GM23248 (cell line): ENCODE measurements around the gene C7orf25. TPM values are rescaled to one million over a fixed set of nuclear protein-coding genes. Genes with fewer than 3 reads are reported as not detected.
"Not testable (repeated sequence)": the region's sequence is repeated elsewhere in the genome, so short reads cannot be mapped to it uniquely, and the experiment has no call there.

Experiments used
- DNase-seq: peaks from one replicate; pipeline ENCODE4 v3.0.0-alpha.2; 2015
- H2AFZ ChIP-seq: fragments of 200-600 bp; sonication (generic); 2 replicates; pipeline ENCODE4 v1.6.1; 2016; ENCODE audit warnings: antibody characterized with exemption
- H3F3A ChIP-seq: fragments of 200-600 bp; sonication (generic); 2 replicates; pipeline ENCODE4 v1.6.1; 2016; ENCODE audit warnings: mild to moderate bottlenecking, antibody characterized with exemption, mixed run types; ENCODE audit not compliant: insufficient read depth
- H3K27ac ChIP-seq: fragments of 200-600 bp; sonication (generic); 2 replicates; pipeline ENCODE4 v1.5.1; 2016; ENCODE audit warnings: mild to moderate bottlenecking
- H3K27me3 ChIP-seq: fragments of 200-600 bp; sonication (generic); replicated peaks from 2 replicates; pipeline ENCODE4 v1.6.1; 2016; ENCODE audit warnings: mild to moderate bottlenecking; ENCODE audit not compliant: insufficient read depth
- H3K36me3 ChIP-seq: fragments of 200-600 bp; sonication (generic); 2 replicates; pipeline ENCODE4 v1.6.1; 2016; ENCODE audit warnings: low read depth, mild to moderate bottlenecking
- H3K4me1 ChIP-seq: fragments of 200-600 bp; sonication (generic); 2 replicates; pipeline ENCODE4 v1.6.1; 2016; ENCODE audit warnings: mild to moderate bottlenecking; ENCODE audit not compliant: insufficient read depth
- H3K4me2 ChIP-seq: fragments of 200-600 bp; sonication (generic); one replicate; pipeline ENCODE4 v1.6.1; 2016; ENCODE audit warnings: mild to moderate bottlenecking; ENCODE audit not compliant: unreplicated experiment
- H3K4me3 ChIP-seq: fragments of 200-600 bp; sonication (generic); 2 replicates; pipeline ENCODE4 v1.5.1; 2016; ENCODE audit warnings: mild to moderate bottlenecking
- H3K79me2 ChIP-seq: fragments of 200-600 bp; sonication (generic); 2 replicates; pipeline ENCODE4 v1.6.1; 2016; ENCODE audit warnings: mild to moderate bottlenecking; ENCODE audit not compliant: insufficient read depth
- H3K9ac ChIP-seq: fragments of 200-600 bp; sonication (generic); 2 replicates; pipeline ENCODE4 v1.6.1; 2016; ENCODE audit warnings: mild to moderate bottlenecking
- H3K9me2 ChIP-seq: fragments of 200-600 bp; sonication (generic); 2 replicates; pipeline ENCODE4 v1.6.1; 2016; ENCODE audit warnings: mixed run types, mild to moderate bottlenecking, moderate library complexity; ENCODE audit not compliant: insufficient read depth
- H3K9me3 ChIP-seq: fragments of 200-600 bp; sonication (generic); one replicate; pipeline ENCODE4 v1.6.1; 2017; ENCODE audit warnings: low read depth
- H4K20me1 ChIP-seq: fragments of 200-600 bp; sonication (generic); 2 replicates; pipeline ENCODE4 v1.6.0; 2016; ENCODE audit not compliant: insufficient read depth
- EZH2 ChIP-seq: fragments of 200-600 bp; sonication (generic); IDR thresholded peaks from 2 replicates; pipeline ENCODE4 v1.6.1; 2018; ENCODE audit warnings: antibody characterized with exemption, mild to moderate bottlenecking; ENCODE audit not compliant: insufficient read depth, poor library complexity, severe bottlenecking
- EZH2phosphoT487 ChIP-seq: fragments of 200-600 bp; sonication (generic); IDR thresholded peaks from 2 replicates; pipeline ENCODE4 v1.6.1; 2018; ENCODE audit warnings: antibody characterized with exemption, moderate library complexity, mild to moderate bottlenecking, low read depth; ENCODE audit not compliant: insufficient read depth
- WGBS, 2 experiments: methylation state at CpG; one replicate each; pipeline ENCODE4 v1.1.6; 2015 to 2017; ENCODE audit warnings: low lambda C conversion rate in 2 of 2, low coverage in 1 of 2; ENCODE audit errors: missing lambda C conversion rate in 2 of 2; 5-methylcytosine and 5-hydroxymethylcytosine counted together
- in situ Hi-C: fragments of 300-500 bp; cut with MboI; formaldehyde crosslinking; loops from 2 replicates; pipeline ENCODE4 v1.15.0; 2020
- polyA plus RNA-seq: library from polyadenylated mRNA; unstranded; fragments of >200 nt; fragmentation: Nextera tagmentation; extraction: Ambion mirVana; gene quantifications from 2 replicates; pipeline ENCODE4 v1.2.1, GENCODE V29; 2016
- total RNA-seq: library from RNA; depleted of rRNA; stranded (reverse); fragments of >200 nt; shearing (Covaris generic); gene quantifications from 2 replicates; pipeline ENCODE4 v1.2.3, GENCODE V29; 2014

Gene C7orf25
- total and polyA plus RNA-seq, 2 experiments from 2014 or later, result 4.2 to 19.3 TPM

DNA sequence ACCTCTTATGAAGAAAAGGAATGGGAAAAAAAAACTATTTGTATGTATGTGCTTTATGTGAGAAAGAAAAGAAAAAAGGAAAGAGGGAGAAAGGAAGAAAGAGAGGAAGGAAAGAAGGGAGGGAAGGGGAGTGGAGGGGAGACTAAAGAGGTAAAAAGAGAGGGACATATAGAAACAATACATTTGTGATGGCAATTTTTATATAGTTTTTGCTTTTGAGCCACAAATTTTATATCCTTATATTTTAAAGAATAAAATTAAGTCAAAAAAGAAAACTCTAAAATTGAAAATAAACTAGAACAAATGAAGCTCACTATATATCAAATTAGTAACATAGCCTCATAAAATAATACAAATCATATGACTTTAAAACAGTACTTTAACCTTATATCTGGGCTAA, 11.0 kb downstream of the C7orf25 start:
- Histone ChIP-seq H3K79me2 (no peaks in the 10 kb centered on the region), H4K20me1 (no peaks in the 10 kb centered on the region), H3K27me3 (no peaks in the 10 kb centered on the region), H3K9me3 (no peaks in the 10 kb centered on the region), H3K4me1 (no peaks in the 10 kb centered on the region), H3K4me2 (no peak overlapping the region), H3K9ac (no peak overlapping the region), H2AFZ (no peak overlapping the region), H3F3A (no peaks in the 10 kb centered on the region), H3K9me2 (no peaks in the 10 kb centered on the region), H3K36me3 (no peaks in the 10 kb centered on the region), H3K4me3 (no peak overlapping the region), H3K27ac (no peak overlapping the region)
- in situ Hi-C loops, result no loop called here
- TF ChIP-seq EZH2 (no peak), EZH2phosphoT487 (no peak)
- no peak for DNase-seq

DNA sequence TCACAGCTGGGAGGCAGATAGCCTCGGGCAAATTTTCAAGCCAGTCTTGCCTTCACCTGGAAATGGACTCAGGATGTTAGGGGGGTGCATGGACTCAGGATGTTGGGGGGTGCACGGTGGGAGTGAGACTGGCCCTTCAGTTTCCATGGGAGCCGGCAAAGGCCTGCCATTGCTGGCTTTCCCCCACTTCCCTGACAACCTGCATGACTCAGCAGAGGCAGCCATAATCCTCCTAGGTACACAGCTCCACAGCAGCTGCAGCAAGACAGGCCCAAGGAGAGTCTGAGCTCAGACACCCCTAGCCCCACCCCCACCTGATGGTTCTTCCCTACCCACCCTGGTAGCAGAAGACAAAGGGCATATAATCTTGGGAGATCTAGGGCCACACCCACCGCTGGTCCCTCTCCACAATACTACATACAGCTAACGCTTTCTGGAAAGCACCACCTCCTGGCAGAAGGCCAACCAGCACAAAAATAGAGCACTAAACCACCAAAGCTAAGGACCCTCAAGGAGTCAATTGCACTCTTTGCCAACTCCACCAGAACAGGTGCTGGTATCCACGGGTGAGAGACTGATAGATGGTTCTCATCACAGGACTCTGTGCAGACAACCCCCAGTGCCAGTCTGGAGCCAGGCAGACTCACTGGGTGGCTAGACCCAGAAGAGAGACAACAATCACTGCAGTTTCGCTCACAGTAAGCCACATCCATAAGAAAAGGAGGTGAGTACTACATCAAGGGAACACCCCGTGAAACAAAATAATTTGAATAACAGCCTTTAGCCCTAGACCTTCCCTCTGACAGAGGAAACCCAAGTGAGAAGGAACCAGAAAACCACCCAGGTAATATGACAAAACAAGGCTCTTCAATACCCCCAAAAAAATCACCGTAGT, 18.3 kb downstream of the C7orf25 start:
- no peak overlapping the region for H3K9ac ChIP-seq
- 77 to 83% methylated on average over 9 of the region's 9 CpGs for WGBS, 2 experiments
- H3K9me3 ChIP-seq, result no peaks in the 10 kb centered on the region
- H3F3A ChIP-seq, result no peaks in the 10 kb centered on the region
- no peak for DNase-seq
- no peaks in the 10 kb centered on the region for H3K36me3 ChIP-seq
- H3K27me3 ChIP-seq, result no peaks in the 10 kb centered on the region
- no peak overlapping the region for H3K4me2 ChIP-seq
- H3K4me3 ChIP-seq, result no peak overlapping the region
- no peaks in the 10 kb centered on the region for H4K20me1 ChIP-seq
- no peaks in the 10 kb centered on the region for H3K79me2 ChIP-seq
- peaks cover 6% of the 10 kb centered on the region; the same call in 1 of the 2 replicates for H3K4me1 ChIP-seq
- in situ Hi-C loops, result no loop called here
- no peak overlapping the region for H2AFZ ChIP-seq
- H3K27ac ChIP-seq, result no peak overlapping the region
- H3K9me2 ChIP-seq, result no peaks in the 10 kb centered on the region
- no peak for TF ChIP-seq EZH2phosphoT487
- no peak for TF ChIP-seq EZH2

DNA sequence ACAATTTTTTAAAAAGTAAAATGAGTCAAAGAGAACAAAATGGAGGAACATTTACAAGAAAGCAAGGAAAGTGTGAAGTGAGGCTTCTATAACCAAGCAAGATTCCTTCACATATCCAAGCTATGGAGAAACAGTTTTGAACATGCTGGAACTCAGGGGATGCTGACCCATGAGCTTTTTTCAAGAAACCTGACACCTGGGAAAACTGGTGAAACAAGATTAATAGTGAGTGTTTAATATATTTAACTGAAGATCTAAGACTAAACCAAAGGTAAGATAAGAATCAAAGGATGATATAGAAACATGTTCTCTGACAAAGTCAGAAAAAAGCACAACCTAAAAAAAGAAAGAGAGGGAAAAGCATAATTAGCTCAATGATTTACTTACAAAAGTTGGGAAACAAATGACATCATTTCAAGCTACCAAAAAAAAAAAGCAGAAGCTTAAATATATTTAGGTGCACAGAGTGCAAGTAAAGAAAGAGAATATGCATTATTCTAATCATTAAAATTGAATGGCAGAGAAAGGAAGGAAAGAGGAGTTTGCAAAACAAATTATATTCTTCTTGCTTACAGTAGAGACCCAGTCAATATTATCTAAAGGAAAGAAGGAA, 24.9 kb downstream of the C7orf25 start:
- Histone ChIP-seq H3K9me3 (no peaks in the 10 kb centered on the region), H3K27me3 (no peaks in the 10 kb centered on the region), H4K20me1 (no peaks in the 10 kb centered on the region), H3K9me2 (no peaks in the 10 kb centered on the region), H3F3A (peaks cover 6% of the 10 kb centered on the region; the same call in 1 of the 2 replicates), H3K79me2 (no peaks in the 10 kb centered on the region), H3K4me1 (peaks cover 6% of the 10 kb centered on the region; the same call in 1 of the 2 replicates), H3K4me3 (no peak overlapping the region), H2AFZ (no peak overlapping the region), H3K4me2 (no peak overlapping the region), H3K36me3 (no peaks in the 10 kb centered on the region), H3K27ac (no peak overlapping the region), H3K9ac (no peak overlapping the region)
- TF ChIP-seq EZH2 (no peak), EZH2phosphoT487 (no peak)
- in situ Hi-C loops, result no loop called here
- no peak for DNase-seq

DNA sequence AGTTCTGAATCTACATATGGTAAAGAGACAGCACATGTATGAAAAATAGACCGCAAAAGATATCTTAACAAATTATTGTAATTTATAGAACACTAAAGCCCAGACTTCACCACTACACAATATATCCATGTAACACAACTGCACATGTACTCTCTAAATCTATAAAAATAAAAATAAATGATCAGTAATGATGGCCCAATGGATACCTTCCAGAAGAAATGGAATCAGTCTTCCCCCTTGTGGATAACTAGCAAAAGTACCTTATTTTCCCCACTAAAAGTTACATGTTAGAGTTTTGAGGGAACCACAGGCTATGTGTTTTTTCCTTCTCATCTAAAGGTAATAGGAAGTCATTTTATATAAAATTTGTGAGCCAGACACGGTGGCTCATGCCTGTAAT, 25.7 kb downstream of the C7orf25 start:
- H3K4me1 ChIP-seq, result peaks cover 6% of the 10 kb centered on the region; the same call in 1 of the 2 replicates
- H3F3A ChIP-seq, result peaks cover 6% of the 10 kb centered on the region; the same call in 1 of the 2 replicates
- H3K9ac ChIP-seq, result no peak overlapping the region
- H4K20me1 ChIP-seq, result no peaks in the 10 kb centered on the region
- DNase-seq, result peak; percentile 55
- no peak overlapping the region for H3K27ac ChIP-seq
- no peak overlapping the region for H3K4me3 ChIP-seq
- H3K4me2 ChIP-seq, result no peak overlapping the region
- in situ Hi-C loops, result no loop called here
- no peaks in the 10 kb centered on the region for H3K9me2 ChIP-seq
- no peaks in the 10 kb centered on the region for H3K79me2 ChIP-seq
- no peaks in the 10 kb centered on the region for H3K9me3 ChIP-seq
- H2AFZ ChIP-seq, result no peak overlapping the region
- 90 to 96% methylated on average over 2 of the region's 2 CpGs for WGBS, 2 experiments
- no peaks in the 10 kb centered on the region for H3K36me3 ChIP-seq
- H3K27me3 ChIP-seq, result no peaks in the 10 kb centered on the region
- no peak for TF ChIP-seq EZH2
- TF ChIP-seq EZH2phosphoT487, result no peak

DNA sequence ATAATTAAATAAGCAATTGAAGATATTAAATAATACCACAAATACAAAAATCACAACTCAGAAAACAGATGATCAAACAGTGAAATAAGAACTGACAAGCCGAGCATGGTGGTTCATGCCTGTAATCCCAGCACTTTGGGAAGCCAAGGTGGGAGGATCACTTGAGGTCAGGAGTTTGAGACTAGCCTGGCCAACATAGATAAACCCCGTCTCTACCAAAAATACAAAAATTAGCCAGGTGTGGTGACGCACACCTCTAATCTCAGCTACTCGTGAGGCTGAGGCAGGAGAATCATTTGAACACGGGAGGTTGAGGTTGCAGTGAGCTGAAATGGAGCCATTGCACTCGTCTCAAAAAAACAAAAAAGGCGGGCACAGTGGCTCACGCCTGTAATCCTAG, 26.7 kb downstream of the C7orf25 start:
- H3K4me2 ChIP-seq, H3K27ac ChIP-seq, H3K4me3 ChIP-seq, H3K36me3 ChIP-seq, H4K20me1 ChIP-seq, H3K9me2 ChIP-seq, H3K79me2 ChIP-seq, H3F3A ChIP-seq, H3K27me3 ChIP-seq, H3K4me1 ChIP-seq, H3K9me3 ChIP-seq, H3K9ac ChIP-seq, DNase-seq, in situ Hi-C loops, H2AFZ ChIP-seq: not testable (repeated sequence)
- WGBS, 2 experiments, result 88 to 94% methylated on average over 8 of the region's 8 CpGs
